Left ventricle myocardium inferior (tissue), 1 donor: Measurements from ENCODE around the gene SAFB. TPM values are rescaled to one million over a fixed set of nuclear protein-coding genes. Genes with fewer than 3 reads are reported as not detected.

Experiments used
- DNase-seq: peaks from one replicate; pipeline ENCODE4 v3.0.0-alpha.2; 2020
- H3K27ac ChIP-seq: fragments of 200-600 bp; replicated peaks from 2 replicates; pipeline ENCODE4 v1.8.0; 2021
- H3K27me3 ChIP-seq: fragments of 200-600 bp; 2 replicates; pipeline ENCODE4 v1.8.0; 2021; ENCODE audit warnings: low read depth
- H3K36me3 ChIP-seq: fragments of 200-600 bp; 2 replicates; pipeline ENCODE4 v1.8.0; 2021
- H3K4me1 ChIP-seq: fragments of 200-600 bp; 2 replicates; pipeline ENCODE4 v1.8.0; 2021
- H3K4me3 ChIP-seq: fragments of 200-600 bp; 2 replicates; pipeline ENCODE4 v1.8.0; 2021; ENCODE audit warnings: mild to moderate bottlenecking, moderate library complexity
- H3K9me3 ChIP-seq: fragments of 200-600 bp; replicated peaks from 2 replicates; pipeline ENCODE4 v1.8.0; 2021
- CTCF ChIP-seq: fragments of 200-600 bp; IDR thresholded peaks from 2 replicates; pipeline ENCODE4 v1.8.0; 2021; ENCODE audit warnings: antibody characterized with exemption, mild to moderate bottlenecking, borderline replicate concordance
- intact Hi-C: fragments of 100-400 bp; cut with micrococcal nuclease; formaldehyde crosslinking; loops from one replicate; pipeline ENCODE4 v1.11.0; 2022
- total RNA-seq: library from RNA; stranded (reverse); fragmentation: NEBNext Ultra II Directional; extraction: Animal tissue kit (Norgen Biotek cat#: 25700); gene quantifications from one replicate; pipeline ENCODE4 v1.2.1, GENCODE V29; 2021
- donor health status: DM: no; HTN: yes; CAD: no; lungs with severe emphysema.

SAFB gene
- total RNA-seq, 1 donor from 2014 or later = 54.6 TPM

- Histone ChIP-seq H3K36me3 (peaks cover 49% of the 10 kb centered on the region), H3K27me3 (no peaks in the 10 kb centered on the region), H3K4me3 (no peak overlapping the region), H3K27ac (no peak overlapping the region), H3K4me1 (peaks cover 12% of the 10 kb centered on the region), H3K9me3 (no peaks in the 10 kb centered on the region)
- TF ChIP-seq CTCF = no peak
- intact Hi-C loops = no loop called here
- DNase-seq = no peak
These were observed 18.3 kb downstream of the SAFB start for GRCh38 chr19:5641171-5641570.

GRCh38 chr19:5642204-5642603 lies 19.3 kb downstream of the SAFB start:
- no peaks in the 10 kb centered on the region for H3K9me3 ChIP-seq
- TF ChIP-seq CTCF = no peak
- H3K27ac ChIP-seq = no peak overlapping the region
- H3K36me3 ChIP-seq = peaks cover 60% of the 10 kb centered on the region
- no peak for DNase-seq
- H3K4me3 ChIP-seq = no peak overlapping the region
- intact Hi-C loops = no loop called here
- peaks cover 6% of the 10 kb centered on the region for H3K4me1 ChIP-seq
- H3K27me3 ChIP-seq = no peaks in the 10 kb centered on the region

DNA sequence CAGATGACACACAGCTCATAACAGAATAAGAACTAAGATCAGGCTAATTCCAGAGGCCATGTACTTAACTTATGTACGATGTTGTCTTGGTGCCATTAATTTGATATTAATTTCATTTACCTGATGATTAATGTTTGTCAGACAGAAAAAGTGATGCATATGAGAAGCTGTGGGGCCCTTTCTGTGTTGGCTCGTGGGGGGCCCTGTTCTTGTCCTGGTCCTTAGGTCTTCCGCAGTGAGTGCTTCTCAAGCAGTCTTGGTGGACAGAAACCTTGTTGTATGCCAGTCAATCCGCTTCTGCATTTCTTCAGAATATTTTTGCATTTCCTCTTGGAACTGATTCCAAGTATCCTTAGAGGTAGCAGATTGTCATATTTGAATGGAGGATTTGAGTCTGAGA lies 20.2 kb downstream of the SAFB start:
- no peaks in the 10 kb centered on the region for H3K27me3 ChIP-seq
- no peak overlapping the region for H3K27ac ChIP-seq
- no peak overlapping the region for H3K4me3 ChIP-seq
- no peaks in the 10 kb centered on the region for H3K4me1 ChIP-seq
- peaks cover 68% of the 10 kb centered on the region for H3K36me3 ChIP-seq
- intact Hi-C loops = no loop called here
- DNase-seq = no peak
- no peaks in the 10 kb centered on the region for H3K9me3 ChIP-seq
- no peak for TF ChIP-seq CTCF

- no peak overlapping the region for H3K27ac ChIP-seq
- no peak for DNase-seq
- intact Hi-C loops = no loop called here
- no peaks in the 10 kb centered on the region for H3K9me3 ChIP-seq
- no peak for TF ChIP-seq CTCF
- H3K27me3 ChIP-seq = no peaks in the 10 kb centered on the region
- H3K4me1 ChIP-seq = no peaks in the 10 kb centered on the region
- no peak overlapping the region for H3K4me3 ChIP-seq
- H3K36me3 ChIP-seq = peaks cover 74% of the 10 kb centered on the region
These were observed 21.2 kb downstream of the SAFB start for GRCh38 chr19:5644037-5644436.

DNA sequence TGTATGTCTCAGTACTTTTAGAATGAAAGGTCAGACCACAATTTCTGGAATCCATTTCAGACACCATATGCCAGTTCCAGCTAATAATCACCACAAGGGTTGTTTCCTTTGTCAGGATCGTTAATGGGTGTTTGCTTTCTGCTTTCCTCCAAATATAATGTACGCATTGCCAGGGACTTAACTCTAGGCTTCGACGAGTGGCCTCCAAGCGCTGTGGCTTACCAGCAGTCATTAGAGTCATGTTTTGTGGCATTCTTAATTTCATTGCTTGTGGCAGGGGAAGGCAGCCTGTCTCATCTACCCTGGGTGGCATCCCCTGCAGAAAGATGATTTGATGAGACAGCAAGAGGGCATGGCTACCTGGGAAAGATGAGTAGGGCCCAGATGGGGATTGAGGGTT lies 22.5 kb downstream of the SAFB start:
- H3K9me3 ChIP-seq = no peaks in the 10 kb centered on the region
- intact Hi-C loops = no loop called here

More for the DNA sequence above, 22.5 kb downstream of the SAFB start:
- TF ChIP-seq CTCF = no peak
- DNase-seq = no peak
- Histone ChIP-seq H3K36me3 (peaks cover 83% of the 10 kb centered on the region), H3K27ac (no peak overlapping the region), H3K27me3 (no peaks in the 10 kb centered on the region), H3K4me1 (no peaks in the 10 kb centered on the region), H3K4me3 (no peak overlapping the region)
